ENCODE data around the gene MINDY4.

Gene MINDY4

GRCh38 chr7:30941582-30942323, 170.5 kb downstream of the MINDY4 start:
- H3K9me3 ChIP-seq (ENCODE audit: insufficient read depth, low read depth, low read length): no peaks in the 10 kb centered on the region
- H4K8ac ChIP-seq (ENCODE audit: low read depth, low read length): no peak overlapping the region
- H2BK5ac ChIP-seq (ENCODE audit: low read depth, low read length, poor library complexity): no peak overlapping the region
- no peak overlapping the region for H2BK12ac ChIP-seq (ENCODE audit: low read length)
- H3K4me3 ChIP-seq (ENCODE audit: low read depth, low read length): no peak overlapping the region
- H3K4me2 ChIP-seq (ENCODE audit: low read length): no peak overlapping the region
- no peak overlapping the region for H3K4ac ChIP-seq (ENCODE audit: low read depth, low read length)
- H3K36me3 ChIP-seq (ENCODE audit: control insufficient read depth in 1 of 2, insufficient read depth in 2 of 2, low read length in 2 of 2): no peaks in the 10 kb centered on the region
- no peaks in the 10 kb centered on the region for H3K79me2 ChIP-seq (ENCODE audit: control insufficient read depth, insufficient read depth, low read length, poor library complexity)
- no peaks in the 10 kb centered on the region for H3K27me3 ChIP-seq (ENCODE audit: insufficient read depth, low read length)
- H3K9ac ChIP-seq (ENCODE audit: low read length): no peak overlapping the region
- H4K12ac ChIP-seq (ENCODE audit: low read depth, low read length): no peak overlapping the region
- H3K79me1 ChIP-seq (ENCODE audit: low read length): no peaks in the 10 kb centered on the region
- no peak overlapping the region for H3K18ac ChIP-seq (ENCODE audit: low read length)
- no peak overlapping the region for H2BK120ac ChIP-seq (ENCODE audit: insufficient read depth, low read length, poor library complexity)
- DNase-seq: no peak
- no peak overlapping the region for H3K27ac ChIP-seq (ENCODE audit: low read depth, low read length)
- H3K4me1 ChIP-seq (ENCODE audit: control insufficient read depth in 1 of 2, insufficient read depth in 2 of 2, low read length in 2 of 2): no peaks in the 10 kb centered on the region
- H2AFZ ChIP-seq (ENCODE audit: insufficient read depth, low read length, poor library complexity): no peak overlapping the region
- H4K91ac ChIP-seq (ENCODE audit: low read depth, low read length): no peak overlapping the region
- no CpG with 5 or more reads among the region's 8 CpGs for WGBS (ENCODE audit: extremely low coverage, insufficient coverage, insufficient read length)
- H3K14ac ChIP-seq (ENCODE audit: low read length): no peak overlapping the region
- H2AK5ac ChIP-seq (ENCODE audit: low read length): no peak overlapping the region
- H3K23ac ChIP-seq (ENCODE audit: low read length): no peak overlapping the region
